GM12878 (cell line): Measurements from ENCODE around the gene LRRC4B. TPM values are rescaled to one million over a fixed set of nuclear protein-coding genes. Genes with fewer than 3 reads are reported as not detected.

ENCODE experiments used
- ATAC-seq: fragments of 200-7000 bp; cut with Tn5 transposase; 3 replicates; pipeline ENCODE4 v1.9.1; 2020; ENCODE audit warnings: mild to moderate bottlenecking, moderate library complexity
- BruUV-seq: library from RNA; stranded (reverse); fragments of 400-500 nt; replicated peaks from 2 replicates; lab custom pipeline; 2021; lab: Mats Ljungman, UMichigan
- CTCF ChIA-PET: fragments of 300-600 bp; sonication (Branson Sonifier 250); formaldehyde crosslinking; extraction: SDS; loops from one replicate; lab custom pipeline; 2021; ENCODE audit warnings: inconsistent platforms; lab: Yijun Ruan, JAX
- POLR2A ChIA-PET: fragments of 350-600 bp; formaldehyde crosslinking; extraction: SDS; loops from one replicate; lab custom pipeline; 2021; ENCODE audit warnings: inconsistent platforms; lab: Charles Lee
- RAD21 ChIA-PET: fragments of 300-600 bp; sonication (Branson Sonifier 250); formaldehyde crosslinking; loops from one replicate; lab custom pipeline; 2023; ENCODE audit warnings: antibody characterized with exemption; ENCODE audit not compliant: unreplicated experiment; lab: Charles Lee
- SMC1A ChIA-PET: fragments of 300-600 bp; sonication (Branson Sonifier 250); formaldehyde crosslinking; loops from one replicate; lab custom pipeline; 2023; ENCODE audit not compliant: unreplicated experiment, uncharacterized antibody; lab: Charles Lee
- DNase-seq: peaks from one replicate; pipeline ENCODE4 v3.0.0-alpha.2; 2011; ENCODE audit warnings: low read depth, low spot score
- FAIRE-seq: peaks from 3 replicates; lab custom pipeline; 2011; peaks lifted over from hg19 to GRCh38; lab: Jason Lieb, UNC
- H2AFZ ChIP-seq: 2 replicates; pipeline ENCODE4 v1.6.0; 2011; ENCODE audit warnings: low read depth, low read length, control low read depth; ENCODE audit not compliant: control insufficient read depth
- H3K27ac ChIP-seq: 2 replicates; pipeline ENCODE4 v1.5.1; 2011; ENCODE audit warnings: control low read depth; ENCODE audit not compliant: control insufficient read depth, insufficient read depth
- H3K27me3 ChIP-seq, 2 experiments: replicated peaks in 1 of 2; 2 replicates each; pipeline versions ENCODE4 v1.6.0 to v1.6.1; 2011; ENCODE audit warnings: low read length in 1 of 2; ENCODE audit not compliant: control insufficient read depth in 2 of 2, insufficient read depth in 2 of 2
- H3K36me3 ChIP-seq, 2 experiments: 2 replicates each; pipeline ENCODE4 v1.5.1; 2011; ENCODE audit warnings: low read length in 1 of 2; ENCODE audit not compliant: control insufficient read depth in 2 of 2, insufficient read depth in 2 of 2
- H3K4me1 ChIP-seq: 2 replicates; pipeline ENCODE4 v1.6.1; 2011; ENCODE audit warnings: mild to moderate bottlenecking, low read length, moderate library complexity, mixed read lengths; ENCODE audit not compliant: control insufficient read depth, insufficient read depth
- H3K4me2 ChIP-seq: 2 replicates; pipeline ENCODE4 v1.6.0; 2011; ENCODE audit warnings: control low read depth; ENCODE audit not compliant: control insufficient read depth, insufficient read depth
- H3K4me3 ChIP-seq: fragments of 200-600 bp; sonication (generic); 2 replicates; pipeline ENCODE4 v1.5.1; 2016
- H3K79me2 ChIP-seq: 2 replicates; pipeline ENCODE4 v1.6.0; 2011; ENCODE audit warnings: low read length; ENCODE audit not compliant: control insufficient read depth, insufficient read depth
- H3K9ac ChIP-seq: 2 replicates; pipeline ENCODE4 v1.8.0; 2011; ENCODE audit warnings: low read length, control low read depth, mixed read lengths; ENCODE audit not compliant: control insufficient read depth, insufficient read depth
- H3K9me3 ChIP-seq: replicated peaks from 3 replicates; pipeline ENCODE4 v1.5.1; 2011; ENCODE audit warnings: mild to moderate bottlenecking, low read length; ENCODE audit not compliant: control insufficient read depth, insufficient read depth
- H4K20me1 ChIP-seq: 2 replicates; pipeline ENCODE4 v1.6.0; 2011; ENCODE audit not compliant: control insufficient read depth, insufficient read depth
- BACH1 ChIP-seq: fragments of 450-650 bp; IDR thresholded peaks from 2 replicates; pipeline ENCODE4 v1.6.1; 2017; ENCODE audit warnings: mild to moderate bottlenecking, borderline replicate concordance
- CEBPB ChIP-seq, 2 experiments: fragments of 150-350 bp in 1 of 2; IDR thresholded peaks; 2 replicates each; pipeline ENCODE4 v1.6.1; 2012 to 2014; ENCODE audit warnings: low read depth in 2 of 2, low read length in 2 of 2, borderline replicate concordance in 1 of 2, inconsistent platforms in 1 of 2
- ESRRA ChIP-seq: IDR thresholded peaks from 2 replicates; pipeline ENCODE4 v1.6.1; 2012; ENCODE audit warnings: mild to moderate bottlenecking, low read length, improper control_type of control experiment
- EZH2 ChIP-seq: IDR thresholded peaks from 2 replicates; pipeline ENCODE4 v1.6.1; 2012; ENCODE audit warnings: low read depth, mild to moderate bottlenecking, control low read depth, inconsistent platforms, low read length, borderline replicate concordance; ENCODE audit not compliant: control insufficient read depth
- PML ChIP-seq: IDR thresholded peaks from 2 replicates; pipeline ENCODE4 v1.6.1; 2012; ENCODE audit warnings: low read length, inconsistent platforms
- RBBP5 ChIP-seq: fragments of 200-600 bp; sonication (generic); conservative IDR thresholded peaks from 2 replicates; pipeline ENCODE4 v1.6.1; 2016
- SMAD1 ChIP-seq: fragments of 450-650 bp; IDR thresholded peaks from 2 replicates; pipeline ENCODE4 v1.6.1; 2018; ENCODE audit warnings: mild to moderate bottlenecking, low read depth; ENCODE audit not compliant: partially characterized antibody
- SMAD5 ChIP-seq: IDR thresholded peaks from 2 replicates; pipeline ENCODE4 v1.6.1; 2016; ENCODE audit warnings: antibody characterized with exemption, low read depth
- SMC3 ChIP-seq: IDR thresholded peaks from 2 replicates; pipeline ENCODE4 v1.6.1; 2011; ENCODE audit warnings: low read length, improper control_type of control experiment, borderline replicate concordance
- SRF ChIP-seq, 2 experiments: IDR thresholded peaks; 2 replicates each; pipeline ENCODE4 v1.6.1; 2011; ENCODE audit warnings: low read depth in 2 of 2, low read length in 2 of 2, mild to moderate bottlenecking in 1 of 2, moderate library complexity in 1 of 2
- ZNF622 ChIP-seq: fragments of 450-650 bp; IDR thresholded peaks from 2 replicates; pipeline ENCODE4 v1.6.1; 2017; ENCODE audit warnings: mild to moderate bottlenecking, inconsistent platforms
- WGBS: methylation state at CpG from one replicate; pipeline ENCODE4 v1.1.6; 2016; ENCODE audit warnings: low lambda C conversion rate; ENCODE audit not compliant: insufficient replicate concordance, insufficient coverage; ENCODE audit errors: missing lambda C conversion rate; 5-methylcytosine and 5-hydroxymethylcytosine counted together
- in situ Hi-C: fragments of 300-500 bp; cut with MboI; formaldehyde crosslinking; loops from 9 replicates; pipeline ENCODE4 v1.14.3; 2018; ENCODE audit warnings: mixed read lengths
- intact Hi-C: fragments of 100-400 bp; cut with micrococcal nuclease; formaldehyde crosslinking; loops from one replicate; pipeline ENCODE4 v1.14.2; 2022; ENCODE audit not compliant: unreplicated experiment
- polyA plus RNA-seq, 11 experiments: library from polyadenylated mRNA; depleted of rRNA in 4 of 11; unstranded in 6 of 11; stranded (reverse) in 5 of 11; fragments of >200 nt; fragmentation: Nextera tagmentation in 4 of 11; fragmentation: Illumina TruSeq in 1 of 11; extraction: Ambion mirVana in 4 of 11; extraction: Trizol in 1 of 11; gene quantifications; 1 replicate in 1 of 11; 2 replicates in 10 of 11; pipeline versions ENCODE4 v1.2.1 to v1.2.3, GENCODE V29; 2011 to 2016; ENCODE audit warnings: inconsistent platforms in 2 of 11, missing spikeins in 2 of 11, low read depth in 1 of 11
- total RNA-seq, 4 experiments: library from RNA; depleted of rRNA in 3 of 4; stranded (reverse); fragments of >200 nt in 3 of 4; fragmentation: Illumina TruSeq in 1 of 4; extraction: Trizol in 1 of 4; gene quantifications; 2 replicates each; pipeline versions ENCODE4 v1.2.1 to v1.2.3, GENCODE V29; 2013 to 2021
- TF ChIP-seq, protein P1 (sequence below): fragments of 450-650 bp; IDR thresholded peaks from 2 replicates; pipeline ENCODE4 v1.6.1; 2016; ENCODE audit warnings: mild to moderate bottlenecking
- TF ChIP-seq, protein P2 (sequence below): IDR thresholded peaks from 2 replicates; pipeline ENCODE4 v1.6.1; 2011; ENCODE audit warnings: low read depth, low read length, improper control_type of control experiment, borderline replicate concordance
- TF ChIP-seq, protein P3 (sequence below): fragments of 450-650 bp; IDR thresholded peaks from 2 replicates; pipeline ENCODE4 v1.6.1; 2017; ENCODE audit warnings: borderline replicate concordance
- TF ChIP-seq, protein P4 (sequence below): fragments of 450-650 bp; IDR thresholded peaks from 2 replicates; pipeline ENCODE4 v1.6.1; 2017; ENCODE audit warnings: mild to moderate bottlenecking, moderate library complexity
- TF ChIP-seq, protein P5 (sequence below): IDR thresholded peaks from 2 replicates; pipeline ENCODE4 v1.6.1; 2011; ENCODE audit warnings: borderline replicate concordance, low read depth, mild to moderate bottlenecking, moderate library complexity, mixed read lengths, low read length; ENCODE audit not compliant: insufficient read depth; ENCODE audit errors: extremely low read length

LRRC4B gene
- total and polyA plus RNA-seq, 10 of the 15 experiments (the other 5 are each of a cell fraction or from before 2014, with no cell fraction given): 0.14 TPM; not detected in 9

DNA sequence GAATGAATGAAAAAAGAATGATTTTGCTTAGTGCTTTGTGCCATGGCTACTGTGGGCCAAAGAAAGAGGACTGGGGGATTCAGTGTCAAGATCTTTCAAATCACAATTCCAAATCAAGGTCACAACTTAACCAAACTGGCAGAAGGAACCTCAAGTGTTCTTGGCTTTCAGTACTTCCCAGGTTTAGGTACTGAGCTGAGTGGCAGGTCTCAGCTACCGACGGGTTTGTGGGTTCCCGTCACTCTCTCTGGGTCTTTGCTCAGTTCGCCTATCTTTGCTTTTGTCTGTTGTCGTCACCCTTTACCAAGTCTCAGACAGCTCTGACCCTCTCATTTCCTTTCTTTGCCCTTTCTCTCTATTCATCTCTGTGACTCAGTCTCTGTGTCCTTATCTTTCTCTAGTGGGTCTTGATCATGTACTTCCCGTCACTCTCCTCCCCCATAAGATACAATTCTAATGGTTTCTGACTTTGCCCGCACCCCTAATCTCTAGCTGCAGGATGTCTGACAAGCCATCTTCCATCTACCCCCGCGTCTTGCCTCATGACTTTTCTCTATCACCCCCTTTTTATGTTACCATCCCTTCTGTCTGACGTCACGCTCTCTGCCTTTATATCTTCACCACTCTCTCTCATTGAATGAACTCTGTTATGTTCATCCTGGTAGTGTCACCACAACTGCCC lies 33.3 kb upstream of the LRRC4B start:
- BruUV-seq: no TSS peak
- POLR2A ChIA-PET: no interaction called here
- DNase-seq (no peak), FAIRE-seq (no peak), ATAC-seq (no peak)
- Histone ChIP-seq H3K4me2 (no peak overlapping the region), H4K20me1 (no peaks in the 10 kb centered on the region), H3K9me3 (no peaks in the 10 kb centered on the region; the same call in 2 of the 3 replicates), H3K4me3 (no peak overlapping the region), H3K79me2 (no peaks in the 10 kb centered on the region), H3K27me3 (no peaks in the 10 kb centered on the region), H2AFZ (no peak overlapping the region), H3K36me3 (no peaks in the 10 kb centered on the region), H3K4me1 (no peaks in the 10 kb centered on the region), H3K27ac (no peak overlapping the region), H3K9ac (no peak overlapping the region)
- TF ChIP-seq SRF (IDR thresholded peaks at IDR 0.05; ENCODE audit: low read depth in 2 of 2, low read length in 2 of 2) (no peak), ZNF622 (no peak), BACH1 (no peak), SMC3 (no peak), PML (no peak), ESRRA (no peak), EZH2 (no peak), RBBP5 (no peak), SMAD1 (no peak), SMAD5 (no peak), CEBPB (IDR thresholded peaks at IDR 0.05; ENCODE audit: borderline replicate concordance in 1 of 2, low read depth in 2 of 2, low read length in 2 of 2) (no peak)
- TF ChIP-seq, protein P1, sequence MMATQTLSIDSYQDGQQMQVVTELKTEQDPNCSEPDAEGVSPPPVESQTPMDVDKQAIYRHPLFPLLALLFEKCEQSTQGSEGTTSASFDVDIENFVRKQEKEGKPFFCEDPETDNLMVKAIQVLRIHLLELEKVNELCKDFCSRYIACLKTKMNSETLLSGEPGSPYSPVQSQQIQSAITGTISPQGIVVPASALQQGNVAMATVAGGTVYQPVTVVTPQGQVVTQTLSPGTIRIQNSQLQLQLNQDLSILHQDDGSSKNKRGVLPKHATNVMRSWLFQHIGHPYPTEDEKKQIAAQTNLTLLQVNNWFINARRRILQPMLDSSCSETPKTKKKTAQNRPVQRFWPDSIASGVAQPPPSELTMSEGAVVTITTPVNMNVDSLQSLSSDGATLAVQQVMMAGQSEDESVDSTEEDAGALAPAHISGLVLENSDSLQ: no peak
- TF ChIP-seq, protein P2, sequence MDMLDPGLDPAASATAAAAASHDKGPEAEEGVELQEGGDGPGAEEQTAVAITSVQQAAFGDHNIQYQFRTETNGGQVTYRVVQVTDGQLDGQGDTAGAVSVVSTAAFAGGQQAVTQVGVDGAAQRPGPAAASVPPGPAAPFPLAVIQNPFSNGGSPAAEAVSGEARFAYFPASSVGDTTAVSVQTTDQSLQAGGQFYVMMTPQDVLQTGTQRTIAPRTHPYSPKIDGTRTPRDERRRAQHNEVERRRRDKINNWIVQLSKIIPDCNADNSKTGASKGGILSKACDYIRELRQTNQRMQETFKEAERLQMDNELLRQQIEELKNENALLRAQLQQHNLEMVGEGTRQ: no peak
- TF ChIP-seq, protein P3, sequence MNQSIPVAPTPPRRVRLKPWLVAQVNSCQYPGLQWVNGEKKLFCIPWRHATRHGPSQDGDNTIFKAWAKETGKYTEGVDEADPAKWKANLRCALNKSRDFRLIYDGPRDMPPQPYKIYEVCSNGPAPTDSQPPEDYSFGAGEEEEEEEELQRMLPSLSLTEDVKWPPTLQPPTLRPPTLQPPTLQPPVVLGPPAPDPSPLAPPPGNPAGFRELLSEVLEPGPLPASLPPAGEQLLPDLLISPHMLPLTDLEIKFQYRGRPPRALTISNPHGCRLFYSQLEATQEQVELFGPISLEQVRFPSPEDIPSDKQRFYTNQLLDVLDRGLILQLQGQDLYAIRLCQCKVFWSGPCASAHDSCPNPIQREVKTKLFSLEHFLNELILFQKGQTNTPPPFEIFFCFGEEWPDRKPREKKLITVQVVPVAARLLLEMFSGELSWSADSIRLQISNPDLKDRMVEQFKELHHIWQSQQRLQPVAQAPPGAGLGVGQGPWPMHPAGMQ: no peak
- TF ChIP-seq, protein P4, sequence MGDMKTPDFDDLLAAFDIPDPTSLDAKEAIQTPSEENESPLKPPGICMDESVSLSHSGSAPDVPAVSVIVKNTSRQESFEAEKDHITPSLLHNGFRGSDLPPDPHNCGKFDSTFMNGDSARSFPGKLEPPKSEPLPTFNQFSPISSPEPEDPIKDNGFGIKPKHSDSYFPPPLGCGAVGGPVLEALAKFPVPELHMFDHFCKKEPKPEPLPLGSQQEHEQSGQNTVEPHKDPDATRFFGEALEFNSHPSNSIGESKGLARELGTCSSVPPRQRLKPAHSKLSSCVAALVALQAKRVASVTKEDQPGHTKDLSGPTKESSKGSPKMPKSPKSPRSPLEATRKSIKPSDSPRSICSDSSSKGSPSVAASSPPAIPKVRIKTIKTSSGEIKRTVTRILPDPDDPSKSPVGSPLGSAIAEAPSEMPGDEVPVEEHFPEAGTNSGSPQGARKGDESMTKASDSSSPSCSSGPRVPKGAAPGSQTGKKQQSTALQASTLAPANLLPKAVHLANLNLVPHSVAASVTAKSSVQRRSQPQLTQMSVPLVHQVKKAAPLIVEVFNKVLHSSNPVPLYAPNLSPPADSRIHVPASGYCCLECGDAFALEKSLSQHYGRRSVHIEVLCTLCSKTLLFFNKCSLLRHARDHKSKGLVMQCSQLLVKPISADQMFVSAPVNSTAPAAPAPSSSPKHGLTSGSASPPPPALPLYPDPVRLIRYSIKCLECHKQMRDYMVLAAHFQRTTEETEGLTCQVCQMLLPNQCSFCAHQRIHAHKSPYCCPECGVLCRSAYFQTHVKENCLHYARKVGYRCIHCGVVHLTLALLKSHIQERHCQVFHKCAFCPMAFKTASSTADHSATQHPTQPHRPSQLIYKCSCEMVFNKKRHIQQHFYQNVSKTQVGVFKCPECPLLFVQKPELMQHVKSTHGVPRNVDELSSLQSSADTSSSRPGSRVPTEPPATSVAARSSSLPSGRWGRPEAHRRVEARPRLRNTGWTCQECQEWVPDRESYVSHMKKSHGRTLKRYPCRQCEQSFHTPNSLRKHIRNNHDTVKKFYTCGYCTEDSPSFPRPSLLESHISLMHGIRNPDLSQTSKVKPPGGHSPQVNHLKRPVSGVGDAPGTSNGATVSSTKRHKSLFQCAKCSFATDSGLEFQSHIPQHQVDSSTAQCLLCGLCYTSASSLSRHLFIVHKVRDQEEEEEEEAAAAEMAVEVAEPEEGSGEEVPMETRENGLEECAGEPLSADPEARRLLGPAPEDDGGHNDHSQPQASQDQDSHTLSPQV: no peak
- TF ChIP-seq, protein P5, sequence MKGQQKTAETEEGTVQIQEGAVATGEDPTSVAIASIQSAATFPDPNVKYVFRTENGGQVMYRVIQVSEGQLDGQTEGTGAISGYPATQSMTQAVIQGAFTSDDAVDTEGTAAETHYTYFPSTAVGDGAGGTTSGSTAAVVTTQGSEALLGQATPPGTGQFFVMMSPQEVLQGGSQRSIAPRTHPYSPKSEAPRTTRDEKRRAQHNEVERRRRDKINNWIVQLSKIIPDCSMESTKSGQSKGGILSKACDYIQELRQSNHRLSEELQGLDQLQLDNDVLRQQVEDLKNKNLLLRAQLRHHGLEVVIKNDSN: no peak
- in situ Hi-C loops (no loop called here), intact Hi-C loops (no loop called here)
- SMC1A ChIA-PET: no interaction called here
- CTCF ChIA-PET: no interaction called here
- 49% methylated on average over 11 of the region's 11 CpGs for WGBS
- RAD21 ChIA-PET: no interaction called here
